Glutamatergic neuron (in vitro differentiated cells): ENCODE results near the gene PROSER2. TPM values are rescaled to one million over a fixed set of nuclear protein-coding genes. Genes with fewer than 3 reads are reported as not detected.

ENCODE experiments used
- DNase-seq: peaks from one replicate; pipeline ENCODE4 v3.0.0; 2022
- H3K27ac Mint-ChIP-seq: one replicate; pipeline ENCODE4 v1.8.0; 2020; ENCODE audit warnings: mild to moderate bottlenecking, mixed read lengths, inconsistent platforms; ENCODE audit not compliant: unreplicated experiment
- H3K27me3 Mint-ChIP-seq: one replicate; pipeline ENCODE4 v1.8.0; 2020; ENCODE audit warnings: mild to moderate bottlenecking, moderate library complexity, mixed read lengths, inconsistent platforms; ENCODE audit not compliant: unreplicated experiment
- H3K36me3 Mint-ChIP-seq: one replicate; pipeline ENCODE4 v1.8.0; 2020; ENCODE audit warnings: mild to moderate bottlenecking, mixed read lengths, inconsistent platforms; ENCODE audit not compliant: unreplicated experiment
- H3K4me1 Mint-ChIP-seq: one replicate; pipeline ENCODE4 v1.8.0; 2020; ENCODE audit warnings: mild to moderate bottlenecking, low read depth, mixed read lengths, inconsistent platforms; ENCODE audit not compliant: unreplicated experiment
- H3K4me3 Mint-ChIP-seq: one replicate; pipeline ENCODE4 v1.8.0; 2020; ENCODE audit warnings: mild to moderate bottlenecking, mixed read lengths, inconsistent platforms; ENCODE audit not compliant: unreplicated experiment
- H3K9me3 Mint-ChIP-seq: one replicate; pipeline ENCODE4 v1.8.0; 2020; ENCODE audit warnings: mild to moderate bottlenecking, moderate library complexity, mixed read lengths, inconsistent platforms; ENCODE audit not compliant: unreplicated experiment
- CTCF ChIP-seq: fragments of 200-600 bp; sonication (generic); IDR thresholded peaks from one replicate; pipeline ENCODE4 v1.5.0; 2021; ENCODE audit not compliant: partially characterized antibody, unreplicated experiment
- total RNA-seq: library from RNA; stranded (reverse); fragmentation: NEBNext Ultra II Directional; extraction: Animal tissue kit (Norgen Biotek cat#: 25700); gene quantifications from one replicate; pipeline ENCODE4 v1.2.1, GENCODE V29; 2021; ENCODE audit not compliant: unreplicated experiment

PROSER2 gene
- total RNA-seq, 1 donor from 2014 or later = not detected

GRCh38 chr10:11838298-11838852, 15.2 kb downstream of the PROSER2 start:
- no peak overlapping the region for H3K27ac Mint-ChIP-seq
- no peak for DNase-seq
- H3K4me1 Mint-ChIP-seq = no peaks in the 10 kb centered on the region
- no peak overlapping the region for H3K4me3 Mint-ChIP-seq
- H3K27me3 Mint-ChIP-seq = peaks cover 3% of the 10 kb centered on the region
- H3K9me3 Mint-ChIP-seq = no peaks in the 10 kb centered on the region
- no peak for TF ChIP-seq CTCF
- no peaks in the 10 kb centered on the region for H3K36me3 Mint-ChIP-seq

DNA sequence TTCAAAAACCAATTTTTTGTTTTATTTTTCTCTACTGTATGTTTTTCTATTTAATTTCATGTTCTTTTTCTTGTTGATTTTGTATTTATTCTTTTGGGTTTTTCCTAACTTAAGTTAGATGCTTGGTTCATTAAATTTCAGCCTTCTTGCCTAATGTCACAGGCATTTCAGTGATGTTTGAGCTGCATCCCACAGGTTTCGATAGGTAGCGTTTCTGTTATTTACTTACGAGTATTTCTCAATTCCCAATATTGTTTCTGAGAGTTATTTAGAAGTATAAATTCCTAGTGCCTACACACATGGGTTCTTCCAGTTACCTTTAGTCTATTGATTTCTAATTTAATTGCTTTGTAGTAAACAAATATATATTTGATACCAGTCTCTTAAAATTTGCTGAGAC, 18.2 kb downstream of the PROSER2 start:
- TF ChIP-seq CTCF = no peak
- no peaks in the 10 kb centered on the region for H3K9me3 Mint-ChIP-seq
- H3K4me1 Mint-ChIP-seq = no peaks in the 10 kb centered on the region
- no peaks in the 10 kb centered on the region for H3K36me3 Mint-ChIP-seq
- no peak for DNase-seq
- peaks cover 3% of the 10 kb centered on the region for H3K27me3 Mint-ChIP-seq
- H3K4me3 Mint-ChIP-seq = no peak overlapping the region
- no peak overlapping the region for H3K27ac Mint-ChIP-seq

DNA sequence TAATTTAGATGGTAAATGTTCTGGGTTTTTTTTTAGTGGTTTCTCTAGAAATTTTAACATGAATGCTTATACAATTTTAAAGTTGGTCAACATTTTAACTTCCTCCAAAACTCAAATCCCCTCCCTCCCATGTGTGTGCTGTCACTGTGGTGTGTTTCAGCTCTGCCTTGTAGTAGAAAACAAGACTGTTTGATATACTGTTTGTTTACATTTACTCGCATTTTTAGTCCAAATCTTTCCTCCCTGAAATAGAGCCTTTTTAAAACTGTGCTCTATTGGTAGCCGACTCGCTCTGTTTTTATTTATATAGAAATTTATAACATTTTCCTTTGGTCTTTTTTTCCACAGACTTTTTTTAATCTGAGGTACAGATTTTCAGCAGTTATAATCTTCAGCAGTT, 19.3 kb downstream of the PROSER2 start:
- Mint-ChIP-seq H3K4me3 (no peak overlapping the region), H3K9me3 (no peaks in the 10 kb centered on the region), H3K36me3 (no peaks in the 10 kb centered on the region), H3K27ac (no peak overlapping the region), H3K27me3 (no peaks in the 10 kb centered on the region), H3K4me1 (no peaks in the 10 kb centered on the region)
- DNase-seq = no peak
- TF ChIP-seq CTCF = no peak

- no peak for DNase-seq
- no peaks in the 10 kb centered on the region for H3K36me3 Mint-ChIP-seq
- no peak for TF ChIP-seq CTCF
- no peak overlapping the region for H3K27ac Mint-ChIP-seq
- no peaks in the 10 kb centered on the region for H3K9me3 Mint-ChIP-seq
- H3K4me1 Mint-ChIP-seq = no peaks in the 10 kb centered on the region
- peaks cover 2% of the 10 kb centered on the region for H3K27me3 Mint-ChIP-seq
- H3K4me3 Mint-ChIP-seq = no peak overlapping the region
Observed at GRCh38 chr10:11845113-11845512, 22.0 kb downstream of the PROSER2 start.

DNA sequence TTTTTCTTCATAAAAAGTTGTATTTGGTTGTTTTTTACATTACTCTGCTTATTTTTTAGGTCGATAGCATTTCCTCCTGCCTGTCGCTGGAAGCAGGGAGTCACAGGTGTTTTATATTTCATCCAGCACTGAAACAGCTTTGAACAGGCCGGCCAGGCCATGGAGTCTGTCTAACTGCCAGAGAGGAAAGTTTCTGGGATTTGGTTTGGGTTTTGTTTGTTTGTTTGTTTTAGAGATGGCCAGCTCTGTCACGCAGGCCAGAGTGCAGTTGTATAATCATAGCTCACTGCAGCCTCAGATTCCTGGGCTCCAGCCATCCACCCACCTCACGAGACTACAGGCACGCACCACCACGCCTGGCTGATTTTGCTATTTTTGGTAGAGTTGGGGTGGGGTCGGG, 23.4 kb downstream of the PROSER2 start:
- peaks cover 2% of the 10 kb centered on the region for H3K27me3 Mint-ChIP-seq
- H3K36me3 Mint-ChIP-seq = no peaks in the 10 kb centered on the region
- H3K27ac Mint-ChIP-seq = no peak overlapping the region

More for the DNA sequence above, 23.4 kb downstream of the PROSER2 start:
- no peak for TF ChIP-seq CTCF
- no peaks in the 10 kb centered on the region for H3K9me3 Mint-ChIP-seq
- H3K4me3 Mint-ChIP-seq = no peak overlapping the region
- H3K4me1 Mint-ChIP-seq = no peaks in the 10 kb centered on the region
- DNase-seq = no peak
